Measurements from ENCODE around the gene GAL3ST1.

GAL3ST1 gene

GRCh38 chr22:30601464-30601863 lies 27.0 kb upstream of the GAL3ST1 start:
- H3K4me1 ChIP-seq (ENCODE audit: control insufficient read depth, low read length), result peaks cover 15% of the 10 kb centered on the region
- H3F3A ChIP-seq (ENCODE audit: control insufficient read depth, insufficient read depth), result peaks cover 2% of the 10 kb centered on the region; the same call in 1 of the 2 replicates
- H3K4me3 ChIP-seq (ENCODE audit: low read length), result no peak overlapping the region
- H3K79me2 ChIP-seq (ENCODE audit: control insufficient read depth, low read length), result no peaks in the 10 kb centered on the region
- H3K9me2 ChIP-seq (replicated peaks; ENCODE audit: control insufficient read depth, low read length), result no peaks in the 10 kb centered on the region
- no peaks in the 10 kb centered on the region for H3K36me3 ChIP-seq (ENCODE audit: control insufficient read depth, low read length)
- no peak overlapping the region for H3K4me2 ChIP-seq (ENCODE audit: low read length)
- H3K27ac ChIP-seq (ENCODE audit: low read depth, low read length), result no peak overlapping the region
- no peaks in the 10 kb centered on the region for H3K9me3 ChIP-seq (ENCODE audit: control insufficient read depth, insufficient read depth, low read length)
- no peaks in the 10 kb centered on the region for H3K27me3 ChIP-seq (ENCODE audit: control insufficient read depth, low read length)
- no peaks in the 10 kb centered on the region for H4K20me1 ChIP-seq (ENCODE audit: control insufficient read depth, insufficient read depth, low read depth, low read length)
- TF ChIP-seq, protein P1, sequence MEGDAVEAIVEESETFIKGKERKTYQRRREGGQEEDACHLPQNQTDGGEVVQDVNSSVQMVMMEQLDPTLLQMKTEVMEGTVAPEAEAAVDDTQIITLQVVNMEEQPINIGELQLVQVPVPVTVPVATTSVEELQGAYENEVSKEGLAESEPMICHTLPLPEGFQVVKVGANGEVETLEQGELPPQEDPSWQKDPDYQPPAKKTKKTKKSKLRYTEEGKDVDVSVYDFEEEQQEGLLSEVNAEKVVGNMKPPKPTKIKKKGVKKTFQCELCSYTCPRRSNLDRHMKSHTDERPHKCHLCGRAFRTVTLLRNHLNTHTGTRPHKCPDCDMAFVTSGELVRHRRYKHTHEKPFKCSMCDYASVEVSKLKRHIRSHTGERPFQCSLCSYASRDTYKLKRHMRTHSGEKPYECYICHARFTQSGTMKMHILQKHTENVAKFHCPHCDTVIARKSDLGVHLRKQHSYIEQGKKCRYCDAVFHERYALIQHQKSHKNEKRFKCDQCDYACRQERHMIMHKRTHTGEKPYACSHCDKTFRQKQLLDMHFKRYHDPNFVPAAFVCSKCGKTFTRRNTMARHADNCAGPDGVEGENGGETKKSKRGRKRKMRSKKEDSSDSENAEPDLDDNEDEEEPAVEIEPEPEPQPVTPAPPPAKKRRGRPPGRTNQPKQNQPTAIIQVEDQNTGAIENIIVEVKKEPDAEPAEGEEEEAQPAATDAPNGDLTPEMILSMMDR (IDR thresholded peaks at IDR 0.05; ENCODE audit: low read depth, low read length, poor library complexity, severe bottlenecking), result no peak

DNA sequence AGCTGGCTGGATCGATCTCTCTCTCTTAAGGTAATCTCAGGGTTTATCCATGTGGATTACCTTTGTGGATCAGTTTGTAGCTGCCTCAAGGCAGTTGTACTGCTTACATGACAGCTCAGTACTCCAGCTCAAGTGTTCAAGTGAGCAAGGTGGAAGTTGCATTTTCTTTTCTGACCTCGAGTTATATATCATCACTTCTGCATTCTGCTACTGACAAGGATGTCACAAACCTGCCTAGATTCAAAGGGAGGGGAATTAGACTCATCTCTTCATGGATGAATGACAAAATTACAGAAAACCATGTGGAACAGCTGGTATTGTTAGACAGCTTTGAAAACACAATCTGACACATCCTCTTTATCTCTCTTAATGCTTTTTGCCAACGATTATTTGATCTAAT lies 26.5 kb upstream of the GAL3ST1 start:
- Histone ChIP-seq H3K4me2 (ENCODE audit: low read length) (no peak overlapping the region), H3K4me1 (ENCODE audit: control insufficient read depth, low read length) (peaks cover 10% of the 10 kb centered on the region), H3K9me3 (ENCODE audit: control insufficient read depth, insufficient read depth, low read length) (no peaks in the 10 kb centered on the region), H3K27ac (ENCODE audit: low read depth, low read length) (no peak overlapping the region), H3K4me3 (ENCODE audit: low read length) (no peak overlapping the region), H3K9me2 (replicated peaks; ENCODE audit: control insufficient read depth, low read length) (no peaks in the 10 kb centered on the region), H3K36me3 (ENCODE audit: control insufficient read depth, low read length) (no peaks in the 10 kb centered on the region), H3F3A (ENCODE audit: control insufficient read depth, insufficient read depth) (peaks cover 2% of the 10 kb centered on the region; the same call in 1 of the 2 replicates), H3K27me3 (ENCODE audit: control insufficient read depth, low read length) (no peaks in the 10 kb centered on the region), H3K79me2 (ENCODE audit: control insufficient read depth, low read length) (no peaks in the 10 kb centered on the region), H4K20me1 (ENCODE audit: control insufficient read depth, insufficient read depth, low read depth, low read length) (no peaks in the 10 kb centered on the region)
- TF ChIP-seq EZH2phosphoT487 (IDR thresholded peaks at IDR 0.05; ENCODE audit: borderline replicate concordance, low read length), result no peak
- TF ChIP-seq, protein P1 (IDR thresholded peaks at IDR 0.05; ENCODE audit: low read depth, low read length, poor library complexity, severe bottlenecking), result no peak

GRCh38 chr22:30598986-30599385 lies 24.5 kb upstream of the GAL3ST1 start:
- Histone ChIP-seq H3K9me2 (replicated peaks; ENCODE audit: control insufficient read depth, low read length) (no peaks in the 10 kb centered on the region), H3K9me3 (ENCODE audit: control insufficient read depth, insufficient read depth, low read length) (no peaks in the 10 kb centered on the region), H3K4me2 (ENCODE audit: low read length) (no peak overlapping the region), H3K27ac (ENCODE audit: low read depth, low read length) (no peak overlapping the region), H3K4me1 (ENCODE audit: control insufficient read depth, low read length) (no peaks in the 10 kb centered on the region), H3F3A (ENCODE audit: control insufficient read depth, insufficient read depth) (peaks cover 2% of the 10 kb centered on the region; the same call in 1 of the 2 replicates), H3K36me3 (ENCODE audit: control insufficient read depth, low read length) (no peaks in the 10 kb centered on the region), H3K4me3 (ENCODE audit: low read length) (no peak overlapping the region), H4K20me1 (ENCODE audit: control insufficient read depth, insufficient read depth, low read depth, low read length) (no peaks in the 10 kb centered on the region), H3K27me3 (ENCODE audit: control insufficient read depth, low read length) (no peaks in the 10 kb centered on the region), H3K79me2 (ENCODE audit: control insufficient read depth, low read length) (no peaks in the 10 kb centered on the region)
- no peak for TF ChIP-seq EZH2phosphoT487 (IDR thresholded peaks at IDR 0.05; ENCODE audit: borderline replicate concordance, low read length)
- TF ChIP-seq, protein P1 (IDR thresholded peaks at IDR 0.05; ENCODE audit: low read depth, low read length, poor library complexity, severe bottlenecking), result no peak
